SK-N-MC (cell line): ENCODE data around the gene SERPINB3.

Source experiments
- DNase-seq: peaks from one replicate; pipeline ENCODE4 v3.0.0-alpha.2; 2011; ENCODE audit warnings: low read depth, low spot score
- H3K27ac ChIP-seq: fragments of 200-600 bp; sonication (generic); 2 replicates; pipeline ENCODE4 v1.5.1; 2016; ENCODE audit warnings: mixed run types
- H3K36me3 ChIP-seq: fragments of 200-600 bp; sonication (generic); 2 replicates; pipeline ENCODE4 v1.6.1; 2017; ENCODE audit warnings: antibody characterized with exemption, low read length, mixed read lengths; ENCODE audit not compliant: insufficient read depth
- H3K4me3 ChIP-seq: fragments of 200-600 bp; sonication (generic); 2 replicates; pipeline ENCODE4 v1.5.1; 2016
- H3K9ac ChIP-seq: fragments of 200-600 bp; sonication (generic); 2 replicates; pipeline ENCODE4 v1.8.0; 2017; ENCODE audit warnings: mixed run types, mixed read lengths; ENCODE audit not compliant: insufficient read length
- H3K9me3 ChIP-seq: fragments of 200-600 bp; sonication (generic); 2 replicates; pipeline ENCODE4 v1.6.1; 2017; ENCODE audit warnings: low read depth, mild to moderate bottlenecking, antibody characterized with exemption, low read length, moderate library complexity, mixed read lengths
- EZH2 ChIP-seq: fragments of 200-600 bp; sonication (generic); IDR thresholded peaks from one replicate; pipeline ENCODE4 v1.6.1; 2017; ENCODE audit warnings: antibody characterized with exemption
- FOXP2 ChIP-seq: optimal IDR thresholded peaks from 2 replicates; pipeline ENCODE3; 2011; ENCODE audit warnings: mild to moderate bottlenecking, moderate library complexity; ENCODE audit not compliant: insufficient read depth; ENCODE audit errors: extremely low read length, control extremely low read depth
- POLR2AphosphoS5 ChIP-seq: IDR thresholded peaks from 2 replicates; pipeline ENCODE4 v1.6.1; 2012; ENCODE audit warnings: mild to moderate bottlenecking, low read depth, low read length, borderline replicate concordance

Gene SERPINB3

DNA sequence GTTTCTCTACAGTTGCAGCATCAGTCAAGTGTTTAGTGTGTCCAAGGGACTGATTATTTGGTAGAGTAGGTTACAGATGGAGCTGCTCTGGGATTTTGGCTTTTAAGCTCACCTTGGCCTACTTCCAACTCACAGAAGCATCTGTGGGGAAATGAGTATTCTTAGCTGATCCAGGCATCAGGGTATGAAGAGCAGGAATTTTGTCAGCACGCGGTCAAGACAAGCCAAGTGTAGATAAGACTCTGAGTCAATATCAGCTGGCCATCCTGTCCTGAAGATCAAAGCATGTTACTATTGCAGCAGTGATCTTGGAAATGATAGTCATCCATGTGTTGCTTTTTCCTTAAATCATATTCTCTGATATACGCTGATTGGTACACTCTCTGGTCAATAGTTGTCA is 42.0 kb downstream of the SERPINB3 start:
- no peak for DNase-seq
- H3K36me3 ChIP-seq, result no peaks in the 10 kb centered on the region
- no peak for TF ChIP-seq FOXP2
- H3K9ac ChIP-seq, result no peak overlapping the region
- H3K9me3 ChIP-seq, result no peaks in the 10 kb centered on the region
- H3K27ac ChIP-seq, result no peak overlapping the region
- H3K4me3 ChIP-seq, result no peak overlapping the region

DNA sequence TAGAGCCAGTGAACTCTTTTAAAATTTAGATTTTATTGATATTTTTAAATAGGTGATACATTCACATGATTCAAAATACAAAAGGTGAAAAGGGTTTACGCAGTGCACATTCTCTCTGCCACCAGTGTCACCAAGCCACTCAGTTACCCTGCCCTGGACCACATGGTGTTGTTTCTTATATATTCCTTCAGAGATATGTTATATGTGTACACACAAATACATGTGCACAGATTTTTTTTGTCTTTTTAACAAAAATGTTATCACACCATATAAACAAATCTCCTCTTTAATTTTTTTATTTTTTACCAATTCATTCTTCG is 43.8 kb downstream of the SERPINB3 start:
- H3K27ac ChIP-seq, result no peak overlapping the region
- H3K9ac ChIP-seq, result no peak overlapping the region
- DNase-seq, result no peak
- no peak for TF ChIP-seq EZH2
- no peak for TF ChIP-seq POLR2AphosphoS5
- no peak for TF ChIP-seq FOXP2
- H3K36me3 ChIP-seq, result no peaks in the 10 kb centered on the region
- no peak overlapping the region for H3K4me3 ChIP-seq
- no peaks in the 10 kb centered on the region for H3K9me3 ChIP-seq

DNA sequence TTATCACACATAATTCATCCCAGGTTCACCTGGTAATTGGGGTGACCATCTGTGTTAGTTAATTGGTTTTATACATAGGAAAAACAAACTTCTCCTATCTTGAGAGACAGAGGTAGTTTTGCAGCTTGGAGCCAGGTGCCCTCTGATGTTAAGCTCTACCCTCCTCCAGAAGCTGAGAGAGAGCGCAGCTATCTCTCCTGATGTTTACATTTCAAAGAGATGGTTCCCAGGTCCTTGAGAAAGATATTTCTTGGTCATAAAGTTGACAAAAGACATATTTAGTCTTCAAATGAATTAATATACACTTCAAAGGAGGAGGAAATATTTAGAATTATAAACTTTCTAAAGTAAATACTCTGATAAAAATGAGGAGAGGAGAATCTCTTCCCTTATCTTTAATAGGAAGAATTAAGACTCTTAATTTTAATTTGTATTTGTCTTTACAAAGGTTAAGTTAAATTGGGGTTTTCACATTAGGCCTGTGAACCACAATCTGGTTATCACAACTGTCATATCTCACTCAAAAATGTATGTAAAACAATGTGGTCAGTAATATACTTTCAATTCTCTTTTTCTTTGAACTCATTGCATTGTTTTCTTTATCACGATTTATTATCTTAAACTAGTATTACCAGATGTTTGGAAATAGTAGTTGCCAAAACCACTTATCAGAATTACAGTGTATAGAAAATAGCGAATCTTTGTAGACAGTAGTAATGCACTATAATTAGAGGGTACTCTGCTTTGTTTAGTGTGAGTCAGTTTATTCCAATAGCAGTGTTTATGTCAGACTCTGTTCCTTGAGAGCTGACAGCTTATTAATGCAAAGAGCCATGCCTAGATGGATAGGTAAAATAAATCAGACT is 44.4 kb downstream of the SERPINB3 start:
- H3K36me3 ChIP-seq, result no peaks in the 10 kb centered on the region
- TF ChIP-seq FOXP2, result no peak
- TF ChIP-seq POLR2AphosphoS5, result no peak
- TF ChIP-seq EZH2, result no peak
- no peaks in the 10 kb centered on the region for H3K9me3 ChIP-seq
- no peak for DNase-seq
- H3K4me3 ChIP-seq, result no peak overlapping the region
- H3K27ac ChIP-seq, result no peak overlapping the region
- H3K9ac ChIP-seq, result no peak overlapping the region

DNA sequence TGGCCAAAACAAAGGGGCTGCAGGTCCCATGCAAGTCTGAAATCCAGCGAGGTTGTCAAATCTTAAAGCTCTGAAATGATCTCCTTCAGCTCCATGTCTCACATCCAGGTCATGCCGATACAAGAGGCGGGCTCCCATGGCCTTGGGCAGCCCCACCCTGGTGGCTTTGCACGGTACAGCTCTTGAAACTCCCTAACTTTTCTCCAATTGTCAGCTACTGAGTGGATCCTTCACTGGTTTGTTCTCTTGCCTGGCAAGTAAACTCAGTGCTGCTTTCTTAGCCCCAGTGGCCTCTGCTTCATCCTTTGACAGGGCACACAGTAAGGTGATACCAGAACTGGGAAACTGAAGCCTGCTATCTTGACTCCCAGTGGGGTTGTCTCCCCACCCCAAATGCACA is 48.3 kb downstream of the SERPINB3 start:
- DNase-seq, result no peak
- Histone ChIP-seq H3K9me3 (no peaks in the 10 kb centered on the region), H3K27ac (no peak overlapping the region), H3K36me3 (no peaks in the 10 kb centered on the region), H3K4me3 (no peak overlapping the region), H3K9ac (no peak overlapping the region)
- no peak for TF ChIP-seq POLR2AphosphoS5
- no peak for TF ChIP-seq EZH2
- TF ChIP-seq FOXP2, result no peak

DNA sequence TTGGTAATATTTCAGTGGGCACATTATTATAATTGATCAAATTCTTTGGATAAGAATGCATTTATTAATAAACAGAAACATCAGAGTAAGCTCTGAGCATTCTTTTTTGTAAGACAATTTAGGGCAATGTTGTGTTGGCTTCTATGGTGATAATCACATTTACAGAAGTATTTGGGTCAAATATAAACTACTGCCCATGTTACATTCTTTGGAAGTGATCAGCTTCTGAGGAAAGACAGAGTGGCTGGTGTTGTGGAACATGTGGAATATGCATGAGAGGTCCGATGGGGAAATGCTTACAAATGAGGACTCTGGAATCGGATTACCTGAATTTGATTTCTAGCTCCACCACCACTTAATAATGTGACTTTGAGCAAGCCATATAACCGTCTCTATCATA is 55.2 kb downstream of the SERPINB3 start:
- no peak overlapping the region for H3K4me3 ChIP-seq
- DNase-seq, result no peak
- no peaks in the 10 kb centered on the region for H3K9me3 ChIP-seq
- no peak for TF ChIP-seq POLR2AphosphoS5
- TF ChIP-seq FOXP2, result no peak
- TF ChIP-seq EZH2, result no peak
- H3K9ac ChIP-seq, result no peak overlapping the region
- no peaks in the 10 kb centered on the region for H3K36me3 ChIP-seq
- H3K27ac ChIP-seq, result no peak overlapping the region
